ENCODE results near the gene ADH5.
"Not testable (repeated sequence)": the region's sequence is repeated elsewhere in the genome, so short reads cannot be mapped to it uniquely, and the experiment has no call there.

Gene ADH5

DNA sequence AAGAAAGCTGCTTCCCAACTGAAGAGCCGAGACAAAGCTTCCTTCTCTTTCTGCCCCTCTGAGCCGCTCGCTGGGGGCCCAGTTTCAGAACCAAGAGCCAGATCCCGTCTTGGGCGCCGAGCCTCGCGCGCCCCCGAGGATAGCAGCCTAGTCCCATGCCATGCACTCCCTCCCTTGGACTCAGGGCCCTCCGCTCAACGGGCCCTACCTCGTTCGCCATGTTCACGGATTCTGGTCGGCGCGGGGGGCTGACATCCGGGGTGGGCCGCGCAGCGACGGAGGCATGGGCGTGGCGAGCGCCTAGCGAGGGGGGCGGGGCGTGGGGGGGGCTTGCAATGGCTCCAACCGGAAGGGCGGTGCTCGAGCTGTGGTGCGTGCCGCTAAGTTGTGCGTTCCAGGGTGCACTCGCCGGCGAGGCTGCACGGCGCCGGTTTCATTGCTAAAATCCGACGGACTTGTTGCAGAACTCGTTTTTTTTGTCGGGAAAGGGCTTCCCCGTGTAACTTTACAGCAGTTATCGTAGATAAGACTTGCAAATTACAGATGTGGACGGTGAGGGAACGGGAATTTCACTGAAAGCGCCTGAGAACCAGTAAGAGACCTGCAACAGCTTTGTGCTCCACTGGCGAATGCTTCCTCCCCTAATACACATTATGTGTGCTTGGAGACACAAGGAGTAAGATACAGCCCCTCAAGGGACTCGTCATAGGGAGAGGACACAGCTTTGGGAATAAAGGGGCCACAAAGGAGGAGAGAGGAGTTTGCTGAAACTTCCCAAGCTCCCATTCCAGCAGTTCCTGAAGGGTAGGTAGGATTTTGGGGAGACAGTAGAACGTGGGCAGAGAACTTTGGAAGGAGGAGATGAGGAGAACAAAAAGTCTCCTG is at the start of gene ADH5:
TSS of gene ADH5 (minus strand) at position 308 of the 885 bp plus-strand sequence. CDS start at position 220, 88 bp downstream.
- peak; percentile 83 for DNase-seq

DNA sequence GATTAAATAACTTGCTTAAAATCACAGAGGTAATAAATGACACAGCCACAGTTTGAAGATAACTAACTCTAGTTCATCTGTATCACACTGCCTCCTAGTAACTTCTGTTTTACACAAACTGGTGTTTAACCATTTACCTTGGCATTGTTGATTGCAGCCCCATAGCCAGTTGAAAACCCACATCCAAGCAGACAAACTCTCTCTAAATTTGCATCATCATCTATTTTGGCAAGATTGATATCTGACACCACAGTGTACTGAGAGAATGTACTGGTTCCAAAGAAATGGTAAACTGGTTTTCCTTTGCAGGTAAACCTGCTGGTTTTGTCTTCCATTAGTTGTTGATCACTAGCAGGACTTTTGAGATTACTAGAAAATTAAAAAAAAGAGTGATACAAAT is 47.7 kb upstream of the ADH5 start:
- DNase-seq: no peak

DNA sequence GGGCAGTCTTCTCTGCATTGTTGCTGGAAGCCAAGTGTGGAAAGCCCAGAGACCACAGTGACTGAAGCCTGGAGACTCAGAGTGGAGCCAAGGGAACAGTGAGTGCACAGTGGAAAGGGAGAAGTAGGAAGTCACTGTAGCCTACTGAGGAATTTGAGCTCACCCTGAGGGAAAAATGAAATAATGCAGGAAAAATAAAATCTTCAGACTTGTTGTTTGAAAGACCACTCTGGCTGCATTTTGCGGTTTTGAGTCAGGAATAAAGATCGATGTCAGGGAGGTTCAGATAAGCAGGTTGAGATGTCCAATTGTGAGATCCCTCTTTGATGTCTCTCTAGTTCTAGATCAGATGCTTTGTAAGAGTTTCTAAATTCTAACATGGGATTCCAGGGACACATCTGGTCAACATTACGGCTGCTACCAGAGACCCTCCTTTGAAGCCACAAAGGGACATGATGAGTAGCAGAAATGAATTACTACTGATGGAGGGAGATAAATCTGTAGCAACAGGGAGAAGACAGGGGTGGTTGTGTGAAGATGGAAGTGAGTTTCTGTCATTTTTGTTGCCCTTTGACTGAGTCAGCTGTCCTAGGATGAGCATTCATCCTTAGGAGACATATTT is 47.1 kb upstream of the ADH5 start:
- DNase-seq: no peak

GRCh38 chr4:99134586-99134985 is 46.0 kb upstream of the ADH5 start:
- DNase-seq: peak; percentile 4

DNA sequence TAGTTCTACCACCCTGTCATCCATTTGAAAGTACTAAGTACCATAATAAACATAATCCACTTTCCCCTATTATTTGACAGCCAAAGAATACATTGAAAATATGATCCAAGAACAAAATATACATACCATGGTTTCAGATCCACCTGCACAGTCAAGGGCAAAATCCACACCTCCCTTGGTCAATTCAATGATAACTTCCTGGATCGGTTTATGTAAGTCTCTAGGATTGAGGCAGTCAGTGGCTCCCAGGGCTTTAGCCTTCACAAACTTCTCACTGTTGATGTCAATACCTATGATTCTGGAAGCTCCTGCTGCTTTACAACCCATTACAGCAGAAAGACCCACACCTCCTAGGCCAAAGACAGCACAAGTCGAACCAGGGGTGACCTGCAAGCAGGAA is 42.8 kb upstream of the ADH5 start:
- no peak for DNase-seq

- no peak for DNase-seq
These were observed 37.8 kb upstream of the ADH5 start for GRCh38 chr4:99126376-99126775.

DNA sequence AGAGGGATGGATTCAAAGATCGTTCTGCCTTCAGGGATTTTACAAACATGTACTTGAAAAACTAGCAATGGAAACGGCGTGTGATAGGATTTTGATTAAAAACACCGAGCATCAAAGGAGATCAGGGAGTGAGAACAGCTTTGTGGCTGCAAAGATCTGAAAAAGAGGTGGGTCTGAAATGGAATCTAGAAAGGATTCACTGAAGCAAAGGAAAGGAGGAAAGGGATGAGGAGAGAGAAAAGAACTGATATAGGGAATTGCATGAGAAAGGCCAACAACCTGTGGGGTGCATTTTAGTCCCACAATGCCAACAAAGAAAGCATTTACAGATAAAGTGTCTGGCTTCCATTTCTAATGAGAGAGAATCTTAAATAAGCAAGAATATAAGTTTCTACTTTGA is 32.4 kb upstream of the ADH5 start:
- no peak for DNase-seq

- no peak for DNase-seq
These were observed 31.9 kb upstream of the ADH5 start for GRCh38 chr4:99120501-99120900.

GRCh38 chr4:99117876-99118693 is 29.5 kb upstream of the ADH5 start:
- no peak for DNase-seq

DNA sequence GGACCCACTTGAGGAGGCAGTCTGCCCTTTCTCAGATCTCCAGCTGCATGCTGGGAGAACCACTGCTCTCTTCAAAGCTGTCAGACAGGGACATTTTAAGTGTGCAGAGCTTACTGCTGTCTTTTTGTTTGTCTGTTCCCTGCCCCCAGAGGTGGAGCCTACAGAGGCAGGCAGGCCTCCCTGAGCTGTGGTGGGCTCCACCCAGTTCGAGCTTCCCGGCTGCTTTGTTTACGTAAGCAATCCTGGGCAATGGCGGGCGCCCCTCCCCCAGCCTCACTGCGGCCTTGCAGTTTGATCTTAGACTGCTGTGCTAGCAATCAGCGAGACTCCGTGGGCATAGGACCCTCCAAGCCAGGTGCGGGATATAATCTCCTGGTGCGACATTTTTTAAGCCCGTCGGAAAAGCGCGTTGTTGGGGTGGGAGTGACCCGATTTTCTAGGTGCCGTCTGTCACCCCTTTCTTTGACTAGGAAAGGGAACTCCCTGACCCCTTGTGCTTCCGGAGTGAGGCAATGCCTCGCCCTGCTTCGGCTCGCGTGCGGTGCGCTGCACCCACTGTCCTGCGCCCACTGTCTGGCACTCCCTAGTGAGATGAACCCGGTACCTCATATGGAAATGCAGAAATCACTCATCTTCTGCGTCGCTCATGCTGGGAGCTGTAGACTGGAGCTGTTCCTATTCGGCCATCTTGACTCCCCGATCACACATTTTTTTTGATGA is 28.7 kb upstream of the ADH5 start:
- DNase-seq: not testable (repeated sequence)

DNA sequence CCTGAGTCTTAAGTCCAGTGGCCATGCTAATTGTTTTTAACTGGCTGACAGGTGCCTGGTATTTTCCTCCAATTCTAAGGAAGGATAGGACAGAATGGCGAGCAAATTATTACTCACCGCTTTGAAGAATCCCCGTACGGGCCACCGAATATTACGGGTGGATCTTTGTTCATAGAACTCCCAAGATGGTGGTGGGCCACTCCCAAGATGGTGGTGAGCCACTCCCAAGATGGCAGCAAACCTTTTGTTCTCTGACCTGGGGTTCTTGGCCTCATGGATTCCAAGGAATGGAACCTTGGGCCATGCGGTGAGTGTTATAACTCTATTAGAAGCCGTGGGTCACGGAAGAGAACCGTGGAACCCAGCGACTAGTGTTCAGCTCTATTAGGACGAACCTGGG is 20.7 kb upstream of the ADH5 start:
- DNase-seq: not testable (repeated sequence)

GRCh38 chr4:99104153-99104552 is 15.6 kb upstream of the ADH5 start:
- no peak for DNase-seq

- no peak for DNase-seq
These were observed 14.6 kb upstream of the ADH5 start for GRCh38 chr4:99103166-99103565.

- DNase-seq: no peak
These were observed 14.0 kb upstream of the ADH5 start for GRCh38 chr4:99102634-99103033.

DNA sequence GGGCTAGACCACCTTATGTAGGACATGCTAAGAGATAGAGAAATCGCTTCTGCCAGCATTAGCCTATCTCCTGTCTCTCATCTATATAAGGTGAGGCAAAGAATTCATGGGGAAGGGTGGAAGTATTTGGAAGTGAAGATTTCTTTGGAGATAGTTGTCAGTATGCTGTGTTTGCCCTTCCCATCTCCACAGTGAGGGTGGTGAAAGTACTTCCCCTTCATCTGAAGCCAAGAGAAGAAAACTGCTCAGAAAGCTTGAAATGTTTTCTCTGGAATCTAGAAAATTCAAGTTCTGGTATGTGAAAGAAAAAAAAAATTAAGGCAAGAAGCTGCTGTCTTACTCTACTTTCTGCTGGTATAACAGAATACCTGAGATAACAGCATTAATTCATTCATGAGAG is 12.3 kb upstream of the ADH5 start:
- no peak for DNase-seq

- DNase-seq: not testable (repeated sequence)
These were observed 11.2 kb upstream of the ADH5 start for GRCh38 chr4:99099814-99100213.

- no peak for DNase-seq
These were observed 10.7 kb upstream of the ADH5 start for GRCh38 chr4:99099311-99099710.

DNA sequence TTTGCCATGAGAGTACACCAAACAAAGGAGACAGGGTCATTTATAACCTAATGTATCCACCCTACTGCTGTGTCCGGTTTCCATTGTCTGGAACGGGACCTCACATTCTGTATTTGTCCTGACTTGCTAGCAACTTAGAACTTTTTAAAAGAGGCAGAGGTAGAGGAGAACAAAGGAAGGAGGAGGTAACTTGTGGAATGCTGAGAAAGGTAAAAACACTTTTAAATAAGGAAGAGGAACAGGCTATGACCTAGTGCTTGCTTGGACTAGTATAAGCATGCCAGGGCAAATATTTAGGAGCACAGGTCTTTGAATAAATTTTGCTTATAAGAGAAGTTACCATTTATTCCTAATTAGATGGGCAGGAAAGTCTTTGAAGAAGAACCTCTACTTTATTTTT is 3.3 kb upstream of the ADH5 start:
- DNase-seq: not testable (repeated sequence)

- no peak for DNase-seq
These were observed 2.6 kb upstream of the ADH5 start for GRCh38 chr4:99091216-99091575.

DNA sequence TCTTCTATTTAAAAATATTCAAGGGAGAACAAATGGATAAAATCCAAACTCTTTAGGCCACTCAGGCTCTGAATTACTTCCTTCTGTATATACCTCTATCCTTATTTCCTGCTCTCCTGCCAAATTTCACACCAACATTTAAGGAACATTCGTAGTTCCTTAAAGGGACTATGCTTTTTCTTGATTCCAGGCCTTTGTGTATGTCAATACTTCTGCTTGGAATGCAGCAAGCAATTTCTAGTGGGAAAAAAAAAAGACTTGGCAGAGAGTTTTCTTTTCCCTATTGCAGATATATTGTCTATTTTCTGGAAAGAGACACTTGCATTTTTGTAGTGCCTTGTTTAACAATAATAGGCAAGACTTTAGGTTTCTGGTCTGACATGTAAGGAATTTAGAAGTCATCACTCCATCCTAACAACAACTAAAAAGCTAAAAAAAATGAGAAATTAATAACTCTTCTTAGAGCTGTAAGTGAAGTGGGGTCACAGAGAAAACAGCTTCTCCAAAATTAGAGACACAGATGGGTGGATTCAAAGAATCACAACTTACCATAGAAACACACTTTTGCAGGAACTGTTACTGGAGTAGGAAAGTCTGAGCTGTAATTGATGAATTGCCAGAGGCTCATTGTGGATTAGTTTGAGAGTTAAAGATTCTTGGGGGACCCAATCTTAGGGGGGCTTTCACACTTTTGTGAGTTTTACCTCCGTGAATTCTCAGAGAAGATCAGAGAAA is 2.1 kb upstream of the ADH5 start:
- no peak for DNase-seq

DNA sequence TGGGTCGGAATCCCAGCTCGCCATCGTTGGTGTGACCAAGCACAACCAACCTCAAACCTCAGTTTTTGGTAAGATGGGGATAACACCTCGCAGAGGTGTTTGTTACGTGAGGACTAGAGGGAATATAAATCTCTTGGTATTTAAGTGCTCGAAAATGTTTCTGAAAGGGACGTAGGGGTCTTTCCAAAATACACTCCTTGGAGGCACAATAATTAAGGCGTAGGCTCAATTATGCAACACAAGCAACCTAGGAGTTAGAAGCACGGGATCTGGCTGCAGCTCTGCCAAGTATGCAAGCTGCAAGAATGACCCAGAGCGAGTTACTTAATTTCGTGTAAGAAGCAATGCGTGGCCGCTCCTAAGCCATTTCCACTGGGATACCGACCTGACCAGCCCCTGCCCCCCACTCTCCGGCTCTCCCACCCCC is 552 bp downstream of the ADH5 start:
- DNase-seq: peak; percentile 57

DNA sequence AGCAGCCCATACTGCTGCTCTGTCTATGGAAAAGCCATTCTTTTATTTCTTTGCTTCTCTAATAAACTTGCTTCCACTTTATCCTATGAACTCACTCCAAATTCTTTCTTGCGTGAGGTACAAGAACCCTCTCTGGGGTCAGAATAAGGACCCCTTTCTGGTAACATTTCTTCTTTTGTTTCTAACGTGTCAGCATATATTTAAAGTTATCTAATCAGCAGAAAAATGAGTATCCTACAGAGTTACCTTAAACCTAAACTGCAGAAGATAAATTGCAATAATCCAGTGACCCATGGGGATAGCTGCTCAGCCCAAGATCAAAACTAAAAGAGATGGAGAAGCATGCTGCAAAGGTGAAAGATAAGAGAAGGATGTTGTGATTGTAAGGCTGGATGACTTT is 4.0 kb downstream of the ADH5 start:
- no peak for DNase-seq
